IPS DF 19.7 (cell line): ENCODE results near the gene BRIP1.
"Not testable (repeated sequence)": the region's sequence is repeated elsewhere in the genome, so short reads cannot be mapped to it uniquely, and the experiment has no call there.

Source experiments
- DNase-seq: peaks from one replicate; pipeline ENCODE4 v3.0.0-alpha.2; 2013; ENCODE audit warnings: low read depth, low spot score

BRIP1 gene

GRCh38 chr17:61828694-61829093 is 34.6 kb downstream of the BRIP1 start:
- DNase-seq, result no peak

- DNase-seq, result no peak
Observed at GRCh38 chr17:61827649-61828395, 35.5 kb downstream of the BRIP1 start.

GRCh38 chr17:61826866-61827265 is 36.5 kb downstream of the BRIP1 start:
- not testable (repeated sequence) for DNase-seq

GRCh38 chr17:61826198-61826597 is 37.1 kb downstream of the BRIP1 start:
- DNase-seq, result not testable (repeated sequence)

GRCh38 chr17:61825448-61826137 is 37.7 kb downstream of the BRIP1 start:
- no peak for DNase-seq

GRCh38 chr17:61822326-61823285 is 40.7 kb downstream of the BRIP1 start:
- DNase-seq, result no peak

DNA sequence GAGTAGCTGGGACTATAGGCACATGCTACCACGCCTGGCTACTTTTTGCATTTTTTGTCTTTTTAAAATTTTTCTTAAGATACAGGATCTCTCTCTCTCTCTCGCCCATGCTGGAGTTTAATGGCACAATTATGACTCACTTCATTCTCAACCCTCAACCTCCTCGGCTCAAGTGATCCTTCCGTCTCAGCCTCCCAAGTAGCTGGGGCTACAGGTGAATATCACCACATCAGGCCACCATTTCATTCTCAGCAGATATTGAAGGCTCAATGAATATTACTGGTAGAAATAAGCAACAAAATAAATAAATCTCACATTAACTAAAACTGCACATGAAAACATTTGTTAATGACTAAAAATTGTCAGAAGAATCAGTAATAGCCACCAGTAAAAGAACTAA is 41.7 kb downstream of the BRIP1 start:
- no peak for DNase-seq

DNA sequence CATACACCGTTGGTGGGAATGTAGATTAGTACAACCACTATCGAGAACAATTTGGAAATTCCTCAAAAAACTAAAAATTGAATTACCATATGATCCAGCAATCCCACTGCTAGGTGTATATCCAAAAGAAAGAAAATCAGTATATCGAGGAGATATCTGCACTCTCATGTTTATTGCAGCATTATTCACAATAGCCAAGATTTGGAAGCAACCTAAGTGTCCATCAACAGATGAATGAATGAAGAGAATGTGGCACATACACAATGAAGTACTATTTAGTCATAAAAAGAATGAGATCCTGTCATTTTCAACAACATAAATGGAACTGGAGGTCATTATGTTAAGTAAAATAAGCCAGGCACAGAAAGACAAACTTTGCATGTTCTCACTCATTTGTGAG is 44.1 kb downstream of the BRIP1 start:
- DNase-seq, result not testable (repeated sequence)

GRCh38 chr17:61818225-61818624 is 45.1 kb downstream of the BRIP1 start:
- no peak for DNase-seq

GRCh38 chr17:61817452-61817851 is 45.9 kb downstream of the BRIP1 start:
- DNase-seq, result no peak

DNA sequence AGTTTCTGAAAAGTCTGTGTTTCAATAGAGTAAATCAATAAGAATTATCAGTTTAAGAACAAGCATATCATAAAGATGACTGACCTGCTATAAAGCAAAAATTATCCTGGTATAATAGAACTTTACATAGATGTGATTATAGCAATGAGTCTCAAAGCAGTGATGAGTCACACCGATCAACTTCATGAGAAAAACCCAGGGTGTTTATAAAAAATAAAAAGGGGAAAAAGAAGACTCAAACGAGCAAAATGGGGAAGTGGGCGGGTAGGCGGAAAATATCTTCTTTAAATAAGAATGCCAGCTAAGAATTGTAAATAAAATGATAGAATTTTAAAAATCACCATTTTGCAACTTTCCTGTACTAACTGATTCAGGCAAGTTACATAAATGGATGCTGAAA is 46.8 kb downstream of the BRIP1 start:
- no peak for DNase-seq

GRCh38 chr17:61815863-61816503 is 47.3 kb downstream of the BRIP1 start:
- DNase-seq, result no peak

DNA sequence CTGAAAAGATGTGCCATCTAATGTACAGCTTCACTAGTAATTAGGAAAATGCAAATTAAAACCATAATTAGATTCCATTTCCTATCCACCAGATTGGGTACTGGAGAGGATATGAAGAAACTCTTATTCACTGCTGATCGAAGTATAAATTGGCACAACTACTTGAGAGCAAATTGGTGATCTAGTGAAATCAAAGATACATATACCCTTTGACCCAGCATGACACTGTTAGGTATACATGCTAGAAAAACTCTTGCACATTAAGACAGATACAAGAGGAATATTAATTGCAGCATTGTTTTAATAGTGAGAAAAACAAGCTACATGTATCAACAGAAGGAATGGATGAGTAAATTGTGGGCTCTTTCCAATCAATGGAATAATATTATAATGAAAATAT is 48.8 kb downstream of the BRIP1 start:
- DNase-seq, result no peak

GRCh38 chr17:61813211-61813610 is 50.1 kb downstream of the BRIP1 start:
- DNase-seq, result no peak

- DNase-seq, result no peak
Observed at GRCh38 chr17:61812747-61813146, 50.6 kb downstream of the BRIP1 start.

GRCh38 chr17:61809816-61810392 is 53.4 kb downstream of the BRIP1 start:
- no peak for DNase-seq

GRCh38 chr17:61808442-61808841 is 54.9 kb downstream of the BRIP1 start:
- DNase-seq, result no peak

GRCh38 chr17:61806936-61807335 is 56.4 kb downstream of the BRIP1 start:
- no peak for DNase-seq

- DNase-seq, result no peak
Observed at GRCh38 chr17:61806081-61806828, 57.1 kb downstream of the BRIP1 start.

DNA sequence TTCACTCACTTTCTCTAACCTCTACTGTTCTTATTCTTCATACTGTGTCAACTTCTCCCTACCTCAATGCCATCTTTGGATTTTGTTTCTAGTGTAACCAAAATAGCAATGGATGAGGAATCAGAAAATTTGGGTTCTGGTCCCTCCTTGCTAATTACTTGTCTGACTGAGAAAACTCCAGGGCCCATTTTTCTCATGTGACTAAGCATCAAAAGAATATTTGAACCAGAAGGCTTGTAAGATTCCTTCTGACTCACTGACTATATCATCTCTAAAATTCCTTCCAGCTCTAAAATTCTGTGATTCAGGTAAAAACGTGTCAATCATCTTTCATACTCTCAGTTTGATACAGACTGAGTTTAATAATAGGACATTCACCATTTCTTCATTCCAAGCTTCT is 57.9 kb downstream of the BRIP1 start:
- no peak for DNase-seq

DNA sequence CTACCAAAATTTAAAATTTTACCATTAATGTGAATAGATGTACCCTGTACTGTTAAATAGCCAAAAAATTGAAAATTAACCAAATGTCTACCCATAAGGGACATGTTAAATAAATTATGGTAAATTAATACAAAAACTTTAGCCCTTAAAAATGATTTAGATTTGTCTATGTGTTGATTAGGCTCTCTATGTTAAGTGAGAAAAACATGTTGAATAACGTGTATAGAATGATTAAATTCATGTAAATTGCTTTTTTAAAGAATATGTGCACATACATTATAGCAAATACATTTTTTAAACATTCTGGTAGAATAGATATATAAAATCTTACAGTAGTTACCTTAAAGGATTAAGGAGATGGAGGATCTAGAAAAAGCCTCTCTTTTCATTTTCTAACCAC is 59.5 kb downstream of the BRIP1 start:
- DNase-seq, result no peak
